Caco-2 (cell line): Measurements from ENCODE around the gene MAD1L1. TPM values are rescaled to one million over a fixed set of nuclear protein-coding genes. Genes with fewer than 3 reads are reported as not detected.

Source experiments
- BruUV-seq: library from RNA; stranded (reverse); fragments of 400-500 nt; replicated peaks from 2 replicates; lab custom pipeline; 2021; lab: Mats Ljungman, UMichigan
- CTCF ChIA-PET: fragments of 300-600 bp; sonication (Branson Sonifier 250); formaldehyde crosslinking; loops from one replicate; lab custom pipeline; 2022; ENCODE audit warnings: antibody characterized with exemption; lab: Charles Lee
- POLR2A ChIA-PET: fragments of 300-600 bp; sonication (Branson Sonifier 250); formaldehyde crosslinking; loops from one replicate; lab custom pipeline; 2022; ENCODE audit warnings: antibody characterized with exemption; lab: Charles Lee
- DNase-seq, 2 experiments: peaks; one replicate each; pipeline versions ENCODE4 v3.0.0 to v3.0.0-alpha.2; 2020 to 2022
- H3K27me3 ChIP-seq: replicated peaks from 2 replicates; pipeline ENCODE4 v1.6.0; 2011; ENCODE audit warnings: low read length; ENCODE audit not compliant: control insufficient read depth, insufficient read depth
- H3K36me3 ChIP-seq: 2 replicates; pipeline ENCODE4 v1.5.1; 2011; ENCODE audit warnings: low read length; ENCODE audit not compliant: control insufficient read depth, insufficient read depth
- H3K4me1 ChIP-seq: fragments of 250-450 bp; sonication (Bioruptor Pico); 2 replicates; pipeline ENCODE4 v1.5.1; 2020; ENCODE audit warnings: mild to moderate bottlenecking
- H3K4me3 ChIP-seq: 2 replicates; pipeline ENCODE4 v1.5.1; 2011; ENCODE audit warnings: low read depth, mild to moderate bottlenecking, control low read depth, low read length
- H3K9me3 ChIP-seq: fragments of 250-450 bp; sonication (Bioruptor Pico); 2 replicates; pipeline ENCODE4 v1.5.1; 2020; ENCODE audit warnings: mild to moderate bottlenecking, moderate library complexity
- H3K27ac Mint-ChIP-seq: one replicate; pipeline ENCODE4 v1.8.0; 2022; ENCODE audit warnings: mixed read lengths; ENCODE audit not compliant: unreplicated experiment
- H3K27me3 Mint-ChIP-seq: one replicate; pipeline ENCODE4 v1.8.0; 2022; ENCODE audit warnings: mixed read lengths; ENCODE audit not compliant: insufficient read depth, unreplicated experiment
- H3K36me3 Mint-ChIP-seq: one replicate; pipeline ENCODE4 v1.8.0; 2022; ENCODE audit warnings: mild to moderate bottlenecking, mixed read lengths; ENCODE audit not compliant: insufficient read depth, unreplicated experiment
- H3K4me1 Mint-ChIP-seq: one replicate; pipeline ENCODE4 v1.8.0; 2022; ENCODE audit warnings: low read depth, mixed read lengths; ENCODE audit not compliant: unreplicated experiment
- H3K4me3 Mint-ChIP-seq: one replicate; pipeline ENCODE4 v1.8.0; 2022; ENCODE audit warnings: mild to moderate bottlenecking, moderate library complexity, mixed read lengths; ENCODE audit not compliant: unreplicated experiment
- H3K9me3 Mint-ChIP-seq: one replicate; pipeline ENCODE4 v1.8.0; 2022; ENCODE audit warnings: mixed read lengths; ENCODE audit not compliant: unreplicated experiment
- CTCF ChIP-seq, 2 experiments: fragments of 200-600 bp in 1 of 2; IDR thresholded peaks; 1 replicate in 1 of 2; 2 replicates in 1 of 2; pipeline versions ENCODE4 v1.5.1 to v1.8.0; 2011 to 2022; ENCODE audit warnings: antibody characterized with exemption in 1 of 2, control low read depth in 1 of 2, inconsistent platforms in 1 of 2, low read depth in 1 of 2, low read length in 1 of 2, mild to moderate bottlenecking in 1 of 2, moderate library complexity in 1 of 2; ENCODE audit not compliant: insufficient read depth in 1 of 2, severe bottlenecking in 1 of 2, unreplicated experiment in 1 of 2
- intact Hi-C: fragments of 100-400 bp; cut with micrococcal nuclease; formaldehyde crosslinking; loops from one replicate; pipeline ENCODE4 v1.10.0; 2022; ENCODE audit not compliant: unreplicated experiment
- total RNA-seq: library from RNA; stranded (reverse); gene quantifications from 2 replicates; pipeline ENCODE4 v1.2.3, GENCODE V29; 2022

MAD1L1 gene
- total RNA-seq, 1 experiment from 2014 or later, result 58.6 TPM

DNA sequence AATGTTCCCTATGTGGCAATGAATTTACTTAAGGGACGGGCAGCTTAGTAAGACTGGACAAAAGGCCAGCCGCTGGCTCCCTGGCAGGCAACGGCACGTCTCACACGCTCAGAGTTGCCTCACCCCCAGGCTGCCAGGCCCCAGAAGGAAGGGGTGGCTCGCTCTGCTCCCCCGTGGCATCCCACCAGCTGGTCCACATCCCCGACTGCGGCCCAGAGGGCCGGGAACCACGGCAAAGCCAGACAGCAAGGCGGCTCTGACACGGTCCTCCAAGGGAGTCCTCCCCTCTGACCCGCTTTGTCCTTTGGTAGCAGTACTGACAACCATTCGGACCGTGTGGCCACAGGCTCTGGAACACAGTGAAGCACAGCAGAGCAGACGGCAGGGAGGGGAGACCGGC, 43.4 kb upstream of the MAD1L1 start:
- Mint-ChIP-seq H3K27ac (no peak overlapping the region), H3K36me3 (peaks cover 19% of the 10 kb centered on the region), H3K27me3 (no peaks in the 10 kb centered on the region), H3K9me3 (no peaks in the 10 kb centered on the region), H3K4me1 (peaks cover 13% of the 10 kb centered on the region), H3K4me3 (no peak overlapping the region)
- TF ChIP-seq CTCF (IDR thresholded peaks at IDR 0.05; ENCODE audit: insufficient read depth in 1 of 2, low read depth in 1 of 2, low read length in 1 of 2, severe bottlenecking in 1 of 2, unreplicated experiment in 1 of 2), result no peak
- ChIA-PET POLR2A (no interaction called here), CTCF (no interaction called here)
- BruUV-seq, result no TSS peak
- no peak for DNase-seq
- no peaks in the 10 kb centered on the region for H3K27me3 ChIP-seq
- H3K9me3 ChIP-seq, result no peaks in the 10 kb centered on the region
- peaks cover 17% of the 10 kb centered on the region for H3K4me1 ChIP-seq
- intact Hi-C loops, result no loop called here
- no peak overlapping the region for H3K4me3 ChIP-seq
- H3K36me3 ChIP-seq, result peaks cover 5% of the 10 kb centered on the region

- no peak overlapping the region for H3K4me3 Mint-ChIP-seq
- no TSS peak for BruUV-seq
- TF ChIP-seq CTCF (IDR thresholded peaks at IDR 0.05; ENCODE audit: insufficient read depth in 1 of 2, low read depth in 1 of 2, low read length in 1 of 2, severe bottlenecking in 1 of 2, unreplicated experiment in 1 of 2), result no peak
- no peak overlapping the region for H3K27ac Mint-ChIP-seq
- Histone ChIP-seq H3K4me1 (peaks cover 9% of the 10 kb centered on the region), H3K4me3 (no peak overlapping the region), H3K27me3 (no peaks in the 10 kb centered on the region), H3K36me3 (peaks cover 7% of the 10 kb centered on the region), H3K9me3 (no peaks in the 10 kb centered on the region)
- no peaks in the 10 kb centered on the region for H3K27me3 Mint-ChIP-seq
- ChIA-PET CTCF (no interaction called here), POLR2A (no interaction called here)
- intact Hi-C loops, result no loop called here
- DNase-seq, result no peak
- H3K36me3 Mint-ChIP-seq, result peaks cover 19% of the 10 kb centered on the region
- H3K9me3 Mint-ChIP-seq, result no peaks in the 10 kb centered on the region
- H3K4me1 Mint-ChIP-seq, result peaks cover 10% of the 10 kb centered on the region
Observed at GRCh38 chr7:2275101-2275500, 42.4 kb upstream of the MAD1L1 start.

GRCh38 chr7:2274666-2275065, 41.9 kb upstream of the MAD1L1 start:
- TF ChIP-seq CTCF (IDR thresholded peaks at IDR 0.05; ENCODE audit: insufficient read depth in 1 of 2, low read depth in 1 of 2, low read length in 1 of 2, severe bottlenecking in 1 of 2, unreplicated experiment in 1 of 2), result no peak
- no peak overlapping the region for H3K4me3 ChIP-seq
- Mint-ChIP-seq H3K9me3 (no peaks in the 10 kb centered on the region), H3K36me3 (peaks cover 22% of the 10 kb centered on the region), H3K27me3 (no peaks in the 10 kb centered on the region), H3K4me1 (peaks cover 7% of the 10 kb centered on the region), H3K4me3 (no peak overlapping the region), H3K27ac (no peak overlapping the region)
- BruUV-seq, result no TSS peak
- H3K36me3 ChIP-seq, result peaks cover 7% of the 10 kb centered on the region
- intact Hi-C loops, result no loop called here
- CTCF ChIA-PET, result no interaction called here
- H3K27me3 ChIP-seq, result no peaks in the 10 kb centered on the region
- no peak for DNase-seq
- POLR2A ChIA-PET, result no interaction called here
- H3K9me3 ChIP-seq, result no peaks in the 10 kb centered on the region
- peaks cover 8% of the 10 kb centered on the region for H3K4me1 ChIP-seq
